Fibroblast of mammary gland (primary cell): ENCODE results near the gene TM9SF4.
A peak's percentile ranks its signal among the peaks of the same experiment; 100 is the strongest.
"Not testable (repeated sequence)": the region's sequence is repeated elsewhere in the genome, so short reads cannot be mapped to it uniquely, and the experiment has no call there.

Experiments
- DNase-seq: peaks from one replicate; pipeline ENCODE4 v3.0.0-alpha.2; 2010; ENCODE audit warnings: low read depth
- H3K4me3 ChIP-seq: 2 replicates; pipeline ENCODE4 v1.5.1; 2011; ENCODE audit warnings: low read depth, mild to moderate bottlenecking, low read length, moderate library complexity; ENCODE audit not compliant: control insufficient read depth
- TF ChIP-seq, protein P1 (sequence below): conservative IDR thresholded peaks from 2 replicates; pipeline ENCODE4 v1.5.1; 2011; ENCODE audit warnings: low read depth, low read length, inconsistent platforms; ENCODE audit not compliant: control insufficient read depth, insufficient read depth

TM9SF4 gene

DNA sequence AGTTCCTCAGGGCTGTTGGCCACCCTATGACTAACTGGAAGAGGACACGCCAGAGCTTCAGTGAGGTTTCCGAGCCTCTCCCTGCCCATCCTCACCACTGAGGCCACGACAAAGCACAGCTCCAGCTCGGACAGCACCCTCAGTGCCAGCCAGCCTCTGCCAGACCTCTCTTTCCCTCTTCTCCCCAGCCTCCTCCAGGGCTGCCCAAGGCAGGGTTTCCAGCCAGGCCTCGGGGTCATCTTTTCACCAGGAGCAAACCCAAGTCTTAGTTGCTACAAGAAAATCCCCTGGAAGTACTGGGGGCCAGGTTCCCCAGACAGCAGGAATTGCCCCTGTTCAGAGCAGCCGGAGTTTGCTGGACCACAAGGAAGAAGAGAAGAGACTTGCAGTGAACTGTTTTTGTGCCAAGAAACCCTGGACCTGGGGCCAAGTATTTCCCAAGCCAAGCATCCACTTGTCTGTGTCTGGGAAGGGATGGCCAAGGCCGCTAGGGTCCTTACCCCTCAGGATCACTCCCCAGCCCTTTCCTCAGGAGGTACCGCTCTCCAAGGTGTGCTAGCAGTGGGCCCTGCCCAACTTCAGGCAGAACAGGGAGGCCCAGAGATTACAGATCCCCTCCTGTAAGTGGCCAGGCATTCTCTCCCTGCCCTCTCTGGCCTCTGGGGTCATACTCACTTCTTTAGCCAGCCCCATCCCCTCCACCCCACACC lies 56.5 kb downstream of the TM9SF4 start:
- DNase-seq, result no peak
- TF ChIP-seq, protein P1, sequence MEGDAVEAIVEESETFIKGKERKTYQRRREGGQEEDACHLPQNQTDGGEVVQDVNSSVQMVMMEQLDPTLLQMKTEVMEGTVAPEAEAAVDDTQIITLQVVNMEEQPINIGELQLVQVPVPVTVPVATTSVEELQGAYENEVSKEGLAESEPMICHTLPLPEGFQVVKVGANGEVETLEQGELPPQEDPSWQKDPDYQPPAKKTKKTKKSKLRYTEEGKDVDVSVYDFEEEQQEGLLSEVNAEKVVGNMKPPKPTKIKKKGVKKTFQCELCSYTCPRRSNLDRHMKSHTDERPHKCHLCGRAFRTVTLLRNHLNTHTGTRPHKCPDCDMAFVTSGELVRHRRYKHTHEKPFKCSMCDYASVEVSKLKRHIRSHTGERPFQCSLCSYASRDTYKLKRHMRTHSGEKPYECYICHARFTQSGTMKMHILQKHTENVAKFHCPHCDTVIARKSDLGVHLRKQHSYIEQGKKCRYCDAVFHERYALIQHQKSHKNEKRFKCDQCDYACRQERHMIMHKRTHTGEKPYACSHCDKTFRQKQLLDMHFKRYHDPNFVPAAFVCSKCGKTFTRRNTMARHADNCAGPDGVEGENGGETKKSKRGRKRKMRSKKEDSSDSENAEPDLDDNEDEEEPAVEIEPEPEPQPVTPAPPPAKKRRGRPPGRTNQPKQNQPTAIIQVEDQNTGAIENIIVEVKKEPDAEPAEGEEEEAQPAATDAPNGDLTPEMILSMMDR, result no peak
- H3K4me3 ChIP-seq, result no peak overlapping the region

DNA sequence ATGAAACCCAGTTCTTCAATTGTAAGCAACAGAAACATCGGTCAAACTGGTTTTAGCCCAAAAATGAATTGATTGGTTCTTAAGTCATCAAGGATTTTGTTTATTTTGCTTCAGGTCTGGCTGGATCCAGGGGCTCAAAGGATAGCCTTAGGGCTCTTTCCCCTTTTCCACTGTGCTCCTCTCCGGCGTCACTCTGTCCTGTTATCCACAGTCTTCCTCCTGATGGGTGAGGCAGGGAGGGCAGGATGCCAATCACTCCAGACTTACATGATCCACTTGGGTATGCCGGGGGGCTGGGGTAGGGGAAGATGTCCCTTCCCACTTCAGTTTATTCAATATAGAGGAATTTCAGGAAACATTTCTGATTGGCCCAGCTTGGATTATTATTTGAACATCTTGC lies 58.0 kb downstream of the TM9SF4 start:
- no peak for DNase-seq
- no peak overlapping the region for H3K4me3 ChIP-seq
- TF ChIP-seq, protein P1, result no peak

DNA sequence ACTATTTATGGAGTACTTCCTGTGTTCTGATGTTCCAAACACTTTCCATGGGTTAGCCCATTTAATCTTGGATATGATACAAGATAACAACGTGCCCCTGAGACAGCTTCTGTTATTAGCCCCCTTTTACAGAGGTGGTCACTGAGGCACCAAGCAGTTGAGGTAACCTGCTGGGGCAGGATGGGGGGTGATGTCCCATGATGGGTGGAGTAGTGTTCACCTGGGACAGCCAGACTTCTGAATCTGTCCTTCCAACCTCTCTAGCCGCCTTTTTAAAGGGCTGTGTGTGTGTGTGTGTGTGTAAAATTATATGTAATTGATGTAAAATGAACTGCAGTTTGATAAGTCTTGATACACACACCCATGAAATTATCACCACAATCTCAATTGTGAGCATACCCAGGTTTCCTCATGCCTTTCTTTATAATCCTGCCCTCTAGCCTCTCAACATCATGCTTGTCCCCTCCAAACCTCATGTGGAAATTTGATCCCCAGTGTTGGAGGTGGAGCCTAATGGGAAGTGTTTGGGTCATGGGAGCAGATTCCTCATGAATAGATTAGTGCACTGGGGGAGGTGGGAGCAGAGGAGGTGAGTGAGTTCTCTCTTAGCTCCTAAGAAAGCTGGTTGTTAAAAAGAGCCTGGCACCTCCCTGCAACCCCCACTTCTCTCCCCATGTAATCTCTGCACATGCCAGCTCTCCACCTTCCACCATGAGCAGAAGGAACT lies 58.8 kb downstream of the TM9SF4 start:
- TF ChIP-seq, protein P1, result no peak
- DNase-seq, result peak; percentile 57
- H3K4me3 ChIP-seq, result no peak overlapping the region

DNA sequence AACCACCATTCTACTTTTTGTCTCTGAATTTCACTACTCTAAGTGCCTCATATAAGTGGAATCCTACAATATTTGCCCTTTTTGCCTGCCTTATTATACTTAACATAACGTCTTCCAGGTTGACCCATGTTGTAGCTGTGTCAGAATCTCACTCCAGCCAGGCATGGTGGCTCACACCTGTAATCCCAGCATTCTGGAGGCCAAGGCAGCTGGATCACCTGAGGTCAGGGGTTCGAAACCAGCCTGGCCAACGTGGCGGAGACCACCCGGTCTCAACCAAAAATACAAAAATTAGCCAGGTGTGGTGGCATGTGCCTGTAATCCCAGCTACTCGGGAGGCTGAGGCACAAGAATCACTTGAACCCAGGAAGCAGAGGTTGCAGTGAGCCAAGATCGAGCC lies 68.2 kb downstream of the TM9SF4 start:
- DNase-seq, result not testable (repeated sequence)

DNA sequence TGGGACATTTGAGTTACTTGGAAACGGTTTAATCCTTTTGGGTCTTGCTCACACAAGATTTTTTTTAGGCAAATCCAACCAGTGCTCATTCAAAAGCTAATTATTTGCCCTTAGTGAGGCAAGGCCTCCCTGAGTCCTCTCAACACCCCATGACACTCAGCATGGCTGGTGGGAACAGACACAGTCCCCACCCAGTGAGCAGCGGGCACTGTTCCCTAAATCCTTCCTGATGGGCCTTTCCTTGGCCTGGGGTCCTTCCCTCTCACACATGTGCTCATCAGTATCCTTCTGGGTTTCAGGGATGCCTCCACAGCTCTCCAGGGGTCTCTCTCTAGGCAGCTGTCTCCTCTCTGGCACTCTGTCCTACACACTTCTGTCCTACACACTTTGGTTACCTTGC lies 70.0 kb downstream of the TM9SF4 start:
- no peak overlapping the region for H3K4me3 ChIP-seq
- no peak for DNase-seq
- TF ChIP-seq, protein P1, result no peak

More for the DNA sequence above, 68.2 kb downstream of the TM9SF4 start:
- H3K4me3 ChIP-seq, result not testable (repeated sequence)

DNA sequence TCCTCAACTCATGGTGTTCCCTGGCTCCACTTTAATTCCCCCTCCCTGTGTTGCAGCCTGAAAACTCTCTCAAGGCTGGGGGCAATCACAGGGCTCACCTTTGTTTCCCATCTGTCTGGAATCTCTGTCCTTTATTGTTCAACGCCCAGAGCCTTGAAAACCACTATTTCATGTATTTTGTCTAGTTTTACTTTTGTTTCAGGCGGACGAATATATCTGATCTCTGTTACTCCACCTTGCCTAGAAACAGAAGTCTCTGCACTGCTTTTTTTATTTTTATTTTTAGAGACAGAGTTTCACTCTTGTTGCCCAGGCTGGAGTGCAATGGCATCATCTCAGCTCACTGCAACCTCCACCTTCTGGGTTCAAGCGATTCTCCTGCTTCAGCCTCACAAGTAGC lies 70.4 kb downstream of the TM9SF4 start:
- TF ChIP-seq, protein P1, result no peak
- H3K4me3 ChIP-seq, result no peak overlapping the region
- no peak for DNase-seq

DNA sequence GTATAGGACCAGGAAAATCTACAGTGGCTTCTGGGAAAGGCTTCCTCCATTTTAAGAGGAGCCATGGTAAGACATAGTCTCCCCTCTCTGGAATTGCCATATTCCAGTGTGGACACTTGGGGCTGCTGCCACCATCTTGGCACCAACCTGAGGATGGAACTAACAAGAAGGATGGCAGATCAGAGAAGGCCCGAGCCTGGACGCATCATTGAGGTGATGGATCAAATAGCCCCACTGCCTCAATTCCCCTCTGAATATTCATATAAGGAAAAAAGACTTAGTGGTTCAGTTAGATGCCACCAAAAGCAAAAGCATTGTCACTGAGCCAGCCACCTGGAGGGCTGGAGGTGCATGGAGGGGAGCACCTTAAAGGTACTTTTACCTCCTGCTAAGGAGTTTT lies 72.1 kb downstream of the TM9SF4 start:
- no peak for DNase-seq
- TF ChIP-seq, protein P1, result no peak

More for the DNA sequence above, 72.1 kb downstream of the TM9SF4 start:
- no peak overlapping the region for H3K4me3 ChIP-seq
